ENCODE data around the gene CISH.
A peak's percentile ranks its signal among the peaks of the same experiment; 100 is the strongest.

Gene CISH

GRCh38 chr3:50570508-50571279, 40.9 kb downstream of the CISH start:
- no peak for DNase-seq (ENCODE audit: low read depth)
- H3K4me3 ChIP-seq (ENCODE audit: control insufficient read depth, low read depth, low read length): peak overlapping the region; percentile 89; the same call in 1 of the 2 replicates
- TF ChIP-seq CTCF (IDR thresholded peaks at IDR 0.05; ENCODE audit: control insufficient read depth, insufficient read depth, low read depth, low read length, missing control alignments): no peak

- DNase-seq (ENCODE audit: low read depth): peak; percentile 75
- no peak for TF ChIP-seq CTCF (IDR thresholded peaks at IDR 0.05; ENCODE audit: control insufficient read depth, insufficient read depth, low read depth, low read length, missing control alignments)
- peak within 1 kb of the TSS; percentile 89 for H3K4me3 ChIP-seq (ENCODE audit: control insufficient read depth, low read depth, low read length)
These were observed 42.4 kb downstream of the CISH start, which contains the start of gene HEMK1 for GRCh38 chr3:50568947-50569749. Gene HEMK1 (plus strand): TSS chr3:50569522. CDS start chr3:50571105, 1,583 bp downstream.

GRCh38 chr3:50567386-50568167, 44.0 kb downstream of the CISH start, which contains the start of gene C3orf18:
Gene C3orf18 (minus strand): TSS chr3:50567747. CDS start chr3:50565699, 2,048 bp downstream.
- no peak for TF ChIP-seq CTCF (IDR thresholded peaks at IDR 0.05; ENCODE audit: control insufficient read depth, insufficient read depth, low read depth, low read length, missing control alignments)
- peak within 1 kb of the TSS; percentile 51 for H3K4me3 ChIP-seq (ENCODE audit: control insufficient read depth, low read depth, low read length)
- DNase-seq (ENCODE audit: low read depth): peak; percentile 55

- DNase-seq (ENCODE audit: low read depth): no peak
- no peak for TF ChIP-seq CTCF (IDR thresholded peaks at IDR 0.05; ENCODE audit: control insufficient read depth, insufficient read depth, low read depth, low read length, missing control alignments)
- H3K4me3 ChIP-seq (ENCODE audit: control insufficient read depth, low read depth, low read length): peak overlapping the region; percentile 51
These were observed 44.6 kb downstream of the CISH start for GRCh38 chr3:50567011-50567385.

- H3K4me3 ChIP-seq (ENCODE audit: control insufficient read depth, low read depth, low read length): no peak overlapping the region
- no peak for DNase-seq (ENCODE audit: low read depth)
- TF ChIP-seq CTCF (IDR thresholded peaks at IDR 0.05; ENCODE audit: control insufficient read depth, insufficient read depth, low read depth, low read length, missing control alignments): no peak
These were observed 47.3 kb downstream of the CISH start for GRCh38 chr3:50564321-50564720.

GRCh38 chr3:50563867-50564266, 47.7 kb downstream of the CISH start:
- DNase-seq (ENCODE audit: low read depth): no peak
- TF ChIP-seq CTCF (IDR thresholded peaks at IDR 0.05; ENCODE audit: control insufficient read depth, insufficient read depth, low read depth, low read length, missing control alignments): no peak
- H3K4me3 ChIP-seq (ENCODE audit: control insufficient read depth, low read depth, low read length): no peak overlapping the region
